Placental pericyte (primary cell): ENCODE data around the gene NKX2-1. TPM values are rescaled to one million over a fixed set of nuclear protein-coding genes. Genes with fewer than 3 reads are reported as not detected.

Experiments used
- total RNA-seq: library from RNA; depleted of rRNA; stranded (reverse); fragments of >200 nt; gene quantifications from 2 replicates; pipeline ENCODE4 v1.2.3, GENCODE V29; 2012

The NKX2-1 gene
- not detected in 2 replicates for total RNA-seq

DNA sequence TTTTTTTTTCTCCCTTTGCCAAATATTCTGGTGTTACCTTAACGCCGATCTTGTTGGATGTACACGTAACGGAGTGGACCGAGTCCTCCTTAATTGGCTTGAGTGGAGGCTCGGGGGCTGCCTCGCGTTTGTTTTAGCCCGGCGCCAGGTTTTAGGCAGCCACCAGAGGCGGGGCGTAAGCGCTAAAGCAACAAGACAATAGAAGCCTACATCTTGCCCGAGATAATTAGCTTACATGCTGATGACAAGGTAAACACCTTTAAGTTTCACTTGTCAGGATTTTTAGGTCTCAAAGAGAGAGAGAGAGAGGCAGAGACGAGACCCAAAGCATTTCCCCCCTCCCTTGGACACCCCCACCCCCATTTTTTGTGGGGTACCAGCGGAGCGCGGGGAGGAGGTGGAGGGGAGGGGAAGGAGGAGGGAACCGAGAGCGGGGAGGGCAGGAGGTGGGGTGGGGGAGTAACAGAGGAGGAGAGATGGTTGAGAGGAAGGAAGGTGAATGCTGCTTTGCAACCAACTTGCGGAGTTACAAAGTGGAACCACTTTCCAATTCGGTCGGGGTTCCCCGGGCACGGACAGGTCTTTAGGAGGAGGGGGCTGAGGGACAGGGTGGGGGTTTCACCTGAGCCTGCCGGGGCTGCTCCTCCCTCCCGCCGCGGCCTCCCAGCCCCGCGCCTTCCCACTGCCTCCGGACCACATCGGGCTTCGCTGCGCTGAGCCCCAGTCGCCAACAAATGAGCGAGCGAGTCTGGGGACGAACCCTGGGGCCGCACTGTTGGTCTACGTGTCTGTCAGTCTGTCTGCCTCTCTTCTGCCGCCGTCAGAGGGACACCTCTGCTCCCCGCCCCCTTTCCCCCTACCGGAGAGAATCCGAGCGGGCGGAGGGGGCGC is at the start of gene NKX2-1:
NKX2-1 (minus strand) TSS at position 802 of the 891 bp plus-strand sequence; CDS start at position 699, 103 bp downstream.

Other genes starting within 250 kb of the NKX2-1 start
- 10.9 and 12.2 TPM in 2 replicates for gene MBIP, start 199.6 kb downstream of the NKX2-1 start, total RNA-seq
- not detected in 2 replicates for gene NKX2-8, start 62.4 kb upstream of the NKX2-1 start, total RNA-seq
- not detected in 2 replicates for gene PAX9, start 141.6 kb upstream of the NKX2-1 start, total RNA-seq